HG03378 (cell line): ENCODE data around the gene CABCOCO1.

Experiments
- ATAC-seq: cut with Tn5 transposase; IDR thresholded peaks from one replicate; pipeline ENCODE4 v1.9.1; 2021; ENCODE audit warnings: mild to moderate bottlenecking, moderate library complexity; ENCODE audit not compliant: unreplicated experiment

Gene CABCOCO1, protein sequence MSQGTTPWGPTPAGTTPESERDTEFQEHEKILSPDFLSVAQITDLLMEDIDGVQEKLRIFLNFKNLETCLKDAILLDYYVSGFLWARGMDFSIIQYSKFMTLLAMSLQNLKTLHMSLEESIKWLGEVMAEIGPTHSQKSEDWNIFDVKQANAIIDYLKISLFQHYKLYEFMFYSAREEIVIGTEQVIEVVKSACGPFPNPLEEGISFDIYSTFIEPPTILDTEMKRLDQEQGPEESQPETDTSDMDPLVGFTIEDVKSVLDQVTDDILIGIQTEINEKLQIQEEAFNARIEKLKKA

DNA sequence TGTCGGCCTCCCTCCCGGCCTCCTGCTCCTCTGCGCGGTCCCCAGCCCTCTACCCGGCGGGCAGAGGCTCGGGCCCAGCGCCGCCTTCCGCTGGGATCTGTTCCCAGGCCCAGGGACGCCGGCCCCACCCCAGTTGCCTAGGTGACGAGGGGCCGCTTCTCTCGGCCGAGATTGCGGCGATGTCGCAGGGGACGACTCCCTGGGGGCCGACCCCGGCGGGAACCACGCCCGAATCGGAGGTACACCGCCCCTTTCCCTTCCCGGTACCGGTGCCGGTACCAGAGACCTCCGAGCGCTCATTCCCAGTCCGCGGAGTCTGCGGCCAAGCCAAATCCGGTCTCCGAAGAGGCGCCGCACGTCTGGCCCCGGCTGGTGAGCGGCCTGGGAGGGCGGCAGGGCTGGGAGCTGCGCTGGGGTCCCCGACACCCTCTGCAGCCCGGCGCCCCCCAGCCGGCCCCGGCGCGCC, at the start of gene CABCOCO1:
Gene CABCOCO1, plus strand, starts transcription at position 136 of the 466 bp plus-strand sequence. Its CDS starts 44 bp downstream, at position 180.
- no peak for ATAC-seq

DNA sequence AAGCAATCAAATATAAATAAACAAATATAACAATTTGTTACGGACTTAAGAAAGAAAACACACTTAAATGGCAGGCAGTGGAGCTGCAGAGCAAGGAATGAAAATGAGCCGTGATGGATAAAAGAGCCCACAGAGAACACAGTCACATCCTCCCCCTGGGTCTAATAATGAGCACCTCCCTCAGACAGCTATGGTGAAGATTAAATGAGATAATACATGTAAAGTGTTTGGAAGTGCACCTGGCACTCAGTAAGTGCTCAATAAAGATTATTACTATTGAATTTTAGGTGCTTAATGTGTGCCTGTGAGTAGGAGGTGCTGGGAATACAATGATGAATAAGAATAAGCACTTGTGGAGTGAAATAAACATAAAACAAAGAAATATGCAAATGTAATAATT, 49.1 kb upstream of the CABCOCO1 start:
- ATAC-seq = no peak

DNA sequence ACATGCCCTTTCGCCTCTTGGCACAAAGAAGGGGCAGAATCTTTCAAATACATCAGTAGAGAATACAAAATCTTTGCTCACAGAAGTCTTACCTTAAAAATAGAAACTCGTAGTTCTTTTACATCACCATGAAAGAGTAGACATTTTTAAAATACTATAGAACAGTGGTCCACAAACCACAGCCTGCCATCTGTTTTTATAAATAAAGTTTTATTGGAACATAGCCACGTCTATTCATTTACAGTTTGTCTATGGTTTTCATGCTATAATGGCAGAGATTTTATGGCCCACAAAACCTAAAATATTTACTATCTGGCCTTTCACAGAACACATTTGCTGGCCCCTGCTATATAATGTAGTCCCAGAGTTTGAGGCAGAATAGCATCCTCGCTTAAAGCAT, 46.1 kb upstream of the CABCOCO1 start:
- no peak for ATAC-seq

DNA sequence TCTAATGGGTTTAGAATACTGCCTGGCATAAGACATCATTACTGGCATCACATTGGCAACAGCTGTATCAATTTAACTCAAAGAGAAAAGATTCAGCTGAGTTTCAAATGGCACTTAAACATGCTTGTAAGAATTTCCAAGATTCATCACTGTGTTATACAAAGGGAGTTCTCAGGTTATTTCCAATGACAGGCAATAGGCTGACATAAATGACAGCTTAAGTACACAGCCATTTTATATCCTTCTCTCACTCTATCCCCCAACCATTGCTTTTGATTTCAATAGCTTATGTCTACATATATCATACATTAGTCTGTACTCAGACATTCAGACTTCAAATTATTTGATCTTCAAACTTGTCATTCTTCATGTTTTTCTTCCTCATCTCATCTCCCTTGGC, 45.5 kb upstream of the CABCOCO1 start:
- no peak for ATAC-seq

DNA sequence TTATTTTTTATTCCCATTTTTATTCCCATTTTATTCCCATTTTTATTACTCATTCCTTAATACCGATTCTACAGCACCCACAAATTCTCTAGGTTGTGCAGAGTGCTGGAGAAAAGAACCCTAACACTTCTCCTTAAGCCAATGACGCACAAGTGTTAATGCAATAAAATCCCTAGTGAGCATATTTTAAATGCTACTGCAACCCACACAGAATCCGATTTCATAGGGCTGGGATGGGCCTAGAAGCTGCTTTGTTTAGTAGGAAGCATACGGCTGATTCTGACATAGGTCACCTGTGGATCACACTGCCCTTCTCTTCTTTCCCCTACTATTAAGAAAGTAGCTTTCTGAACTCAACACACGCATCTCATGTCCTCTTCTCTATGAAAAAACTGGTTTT, 45.1 kb upstream of the CABCOCO1 start:
- ATAC-seq = no peak

DNA sequence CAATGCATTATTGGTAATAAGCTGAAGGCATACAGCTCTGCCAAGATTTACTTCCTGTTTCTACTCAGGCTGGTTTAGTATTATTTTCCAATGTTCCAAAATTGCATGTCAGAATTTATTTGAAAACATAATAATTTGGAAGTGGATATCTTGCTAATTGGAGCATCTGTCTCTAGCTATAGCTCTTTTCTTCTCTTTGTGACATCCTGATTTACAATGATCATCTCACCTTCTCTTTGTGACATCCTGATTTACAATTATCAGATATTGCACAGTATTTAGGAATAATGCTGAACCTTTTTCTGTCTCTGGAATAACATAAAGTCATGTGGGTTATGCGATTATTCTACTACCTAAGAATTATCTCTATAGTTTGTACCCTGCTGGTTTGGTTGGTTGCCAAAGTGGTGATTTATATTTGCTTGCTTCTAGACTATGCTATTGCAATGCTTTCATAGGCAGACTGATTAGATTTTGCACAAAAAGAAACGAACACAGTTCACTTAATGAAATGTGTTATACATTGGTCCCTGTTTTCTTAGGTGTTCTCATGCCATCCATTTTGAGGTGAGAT, 44.3 kb upstream of the CABCOCO1 start:
- ATAC-seq = no peak

DNA sequence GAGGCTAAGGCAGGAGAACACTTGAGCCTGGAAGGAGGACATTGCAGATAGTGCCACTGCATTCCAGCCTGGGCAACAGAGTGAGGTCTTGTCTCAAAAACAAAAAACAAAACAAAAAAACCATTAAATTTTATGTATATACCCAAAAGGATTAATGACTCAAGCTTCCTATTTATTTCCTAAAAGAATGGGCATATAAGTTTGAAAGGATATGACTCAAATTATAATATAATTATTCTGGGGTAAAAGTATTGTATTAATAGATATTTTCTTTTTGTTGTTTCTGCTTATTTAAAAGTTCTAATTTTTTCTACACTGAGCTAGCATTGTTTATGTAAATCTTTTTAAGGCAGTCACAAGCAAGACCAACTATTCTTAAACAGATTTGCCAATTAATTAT, 42.2 kb upstream of the CABCOCO1 start:
- no peak for ATAC-seq

DNA sequence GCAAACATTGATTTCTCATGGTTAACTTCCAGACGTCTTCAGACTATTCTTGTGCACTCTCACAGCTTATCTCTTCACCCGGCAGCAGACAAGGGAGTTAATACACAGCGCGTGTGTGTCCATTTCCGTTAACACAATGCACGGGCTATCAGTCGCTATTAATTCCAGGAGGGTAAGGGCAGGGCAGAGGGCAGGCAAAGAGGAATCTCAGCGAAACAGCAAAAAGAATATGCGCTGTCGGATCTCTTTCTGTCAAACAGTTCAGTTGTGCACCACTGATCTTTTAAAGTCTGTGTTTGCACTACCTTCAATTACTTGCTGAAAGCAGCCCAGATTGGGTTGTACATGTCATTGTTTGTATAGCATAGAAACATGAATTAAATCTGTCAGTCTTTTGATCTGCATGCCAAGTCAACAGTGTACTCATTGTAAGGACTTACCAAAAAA, 41.1 kb upstream of the CABCOCO1 start:
- no peak for ATAC-seq

DNA sequence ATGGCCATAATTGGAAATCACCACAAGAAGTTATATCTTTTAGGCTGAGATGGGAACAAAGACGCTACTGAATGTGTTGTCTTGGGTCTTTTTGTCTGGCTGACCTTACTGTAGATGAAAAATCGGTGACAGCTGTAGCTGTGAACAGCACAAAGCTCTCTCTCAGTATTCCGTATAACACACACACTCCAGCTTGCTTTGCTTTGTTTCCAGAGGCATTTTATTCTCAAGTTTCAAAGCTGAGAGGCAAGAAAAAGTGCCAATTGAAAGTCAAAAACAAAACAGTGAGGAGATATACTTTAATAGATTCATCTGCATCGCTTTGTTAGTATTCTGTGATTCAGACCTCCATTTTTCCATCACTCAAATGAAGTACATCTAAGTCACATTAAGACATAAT, 39.6 kb upstream of the CABCOCO1 start:
- no peak for ATAC-seq

DNA sequence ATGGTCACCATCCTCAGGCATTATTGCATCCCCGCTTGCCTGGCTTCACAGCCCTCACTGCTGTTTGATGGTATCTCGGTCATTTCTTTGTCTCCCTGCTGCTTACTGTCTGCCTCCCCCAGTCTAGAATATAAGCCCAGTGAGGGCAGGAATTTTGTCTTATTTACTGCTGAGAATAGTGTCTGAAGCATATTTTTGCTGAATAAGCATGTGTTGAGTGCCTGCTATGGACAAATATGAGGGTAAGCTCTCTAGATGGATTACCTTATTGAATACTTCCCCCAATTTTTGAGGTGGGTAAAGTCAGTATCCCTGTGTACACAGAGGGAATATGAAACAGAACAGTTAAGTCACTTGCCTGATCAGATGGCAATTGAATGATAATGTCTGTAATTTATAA, 36.5 kb upstream of the CABCOCO1 start:
- ATAC-seq = no peak

DNA sequence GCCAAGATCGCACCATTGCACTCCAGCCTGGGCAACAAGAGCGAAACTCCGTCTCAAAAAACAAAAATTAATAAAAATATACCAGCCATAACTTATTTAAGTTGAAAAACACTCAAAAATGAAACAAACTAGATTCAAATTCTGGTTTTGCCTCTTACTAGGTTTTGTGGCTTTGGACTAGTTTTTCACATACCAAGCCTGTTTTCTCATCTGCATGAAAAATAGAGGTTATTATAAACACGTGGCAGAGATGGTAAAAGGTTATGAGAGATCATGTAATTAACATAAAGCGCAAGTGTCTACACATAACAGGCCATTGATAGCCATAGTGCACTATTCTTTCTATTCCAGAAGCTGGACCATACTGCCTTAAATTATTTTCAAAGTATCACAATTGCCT, 35.5 kb upstream of the CABCOCO1 start:
- no peak for ATAC-seq

DNA sequence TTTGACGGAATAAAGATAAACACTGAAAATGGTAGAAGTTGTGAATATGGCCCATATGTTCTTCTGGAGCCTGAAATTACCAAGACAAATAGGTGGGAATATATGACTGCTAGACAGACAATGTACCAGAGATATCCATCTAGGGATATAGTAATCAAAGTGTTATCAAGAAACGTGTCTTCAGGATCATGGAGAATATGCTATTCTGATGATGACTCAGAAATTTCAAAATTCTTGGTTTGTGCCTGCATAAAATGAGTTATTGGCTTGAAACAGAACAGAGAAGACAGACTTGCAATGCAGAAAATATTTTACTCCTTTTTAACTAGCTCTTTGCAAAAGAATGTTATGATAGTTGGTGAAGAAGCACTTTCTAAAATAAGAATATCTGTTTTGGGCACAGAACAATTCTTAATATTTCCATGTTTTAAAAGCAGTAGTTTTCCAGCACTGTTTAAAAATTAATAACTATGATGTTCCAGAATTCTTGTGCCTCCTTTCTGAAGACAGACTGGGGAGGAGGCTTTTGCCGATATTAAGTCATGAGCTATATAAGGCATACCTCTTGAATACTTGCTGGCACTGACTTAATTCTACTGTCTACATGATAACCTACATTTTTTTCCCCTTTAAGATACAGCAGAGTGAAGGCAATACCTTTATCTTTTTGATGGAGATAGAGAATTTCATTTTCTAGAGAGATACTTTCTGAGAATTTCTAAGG, 34.4 kb upstream of the CABCOCO1 start:
- no peak for ATAC-seq

DNA sequence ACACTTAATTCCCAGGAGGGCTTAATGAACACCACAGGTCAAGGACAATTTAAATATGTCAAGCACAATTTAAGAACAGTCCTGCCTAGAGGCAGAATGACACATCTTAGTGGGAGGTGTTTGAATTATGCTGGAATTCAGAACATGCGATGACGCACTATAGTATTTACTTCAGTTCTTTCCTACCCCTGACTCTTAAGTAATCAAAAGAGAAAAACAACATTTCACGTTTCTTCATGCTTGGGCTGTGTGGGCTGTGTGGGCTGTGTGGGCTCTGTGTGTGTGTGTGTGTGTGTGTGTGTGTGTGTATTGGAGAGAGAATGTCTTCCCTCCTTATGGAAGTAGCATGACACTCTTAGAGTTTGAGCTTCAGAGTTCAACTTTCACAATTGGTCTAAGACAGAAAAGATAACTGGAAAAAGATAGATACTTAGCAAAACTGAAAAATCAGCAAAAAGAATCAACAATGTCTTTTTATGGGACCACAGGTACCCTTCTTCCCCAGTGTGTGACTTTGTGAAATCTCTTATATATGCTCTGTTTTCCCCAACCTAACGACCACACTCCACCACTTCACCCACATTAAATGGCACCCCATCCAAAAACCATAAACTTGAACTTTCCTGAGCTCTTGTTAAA, 33.7 kb upstream of the CABCOCO1 start:
- ATAC-seq = no peak

DNA sequence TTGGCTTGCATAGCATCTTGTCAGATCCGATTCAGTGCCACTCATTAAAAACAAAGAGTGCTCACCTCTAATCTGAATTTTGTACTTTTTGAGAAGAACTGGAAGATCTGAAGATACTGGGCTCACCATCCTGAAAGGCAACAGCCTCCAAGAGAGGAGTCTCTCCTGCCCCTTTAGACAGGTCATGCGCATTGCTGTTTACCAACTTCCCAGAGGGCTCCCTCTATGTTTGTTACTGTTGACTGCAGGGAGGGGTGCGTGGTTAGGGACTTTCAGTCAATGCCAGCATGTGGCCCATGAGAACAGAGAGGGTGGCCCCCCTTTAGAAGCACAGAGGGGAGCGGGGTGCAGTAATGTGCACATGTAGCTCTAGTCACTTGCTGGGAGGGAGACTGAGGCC, 33.2 kb upstream of the CABCOCO1 start:
- no peak for ATAC-seq

DNA sequence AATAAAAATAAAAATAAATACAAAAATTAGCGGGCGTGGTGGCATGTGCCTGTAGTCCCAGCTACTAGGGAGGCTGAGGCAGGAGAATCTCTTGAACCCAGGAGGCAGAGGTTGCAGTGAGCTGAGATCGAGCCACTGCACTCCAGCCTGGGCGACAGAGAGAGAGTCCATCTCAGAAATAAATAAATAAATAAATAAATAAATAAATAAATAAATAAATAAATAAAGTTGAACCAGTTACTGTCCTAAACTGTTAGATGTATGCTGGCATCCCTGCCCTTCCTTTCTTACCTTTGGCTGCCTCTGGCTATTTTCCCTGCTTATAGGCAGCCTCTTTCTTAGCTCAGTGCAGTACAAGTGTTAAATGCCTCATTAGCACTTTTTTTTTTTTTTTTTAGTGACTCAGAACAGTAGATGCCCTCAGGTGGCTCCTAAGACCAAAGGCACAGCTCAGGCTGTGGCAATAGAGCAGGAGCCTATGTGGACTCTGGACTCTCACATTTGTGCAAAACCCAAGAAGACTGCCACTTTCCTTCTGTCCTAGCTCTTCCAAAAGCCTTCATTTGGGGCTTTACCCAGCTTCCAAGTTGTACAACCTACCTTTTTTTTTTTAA, 30.6 kb upstream of the CABCOCO1 start:
- no peak for ATAC-seq

DNA sequence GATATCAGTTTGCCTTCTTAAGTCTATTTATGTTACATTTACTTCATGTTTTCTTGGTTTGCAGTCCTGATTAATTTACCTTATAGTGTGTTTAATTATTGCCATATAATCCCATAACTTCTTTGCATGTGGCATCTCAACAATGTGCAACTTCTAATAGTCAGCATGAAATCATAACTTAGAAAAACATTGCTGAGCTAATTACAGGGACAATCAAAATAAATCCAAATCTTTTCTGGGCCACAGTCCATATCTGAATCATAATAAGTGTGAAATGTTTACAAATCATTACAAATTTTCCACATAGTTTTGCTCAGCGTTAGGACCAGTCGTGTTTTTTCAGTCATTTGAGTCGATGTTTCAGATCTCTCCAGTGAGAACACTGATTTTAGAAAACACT, 29.1 kb upstream of the CABCOCO1 start:
- no peak for ATAC-seq

DNA sequence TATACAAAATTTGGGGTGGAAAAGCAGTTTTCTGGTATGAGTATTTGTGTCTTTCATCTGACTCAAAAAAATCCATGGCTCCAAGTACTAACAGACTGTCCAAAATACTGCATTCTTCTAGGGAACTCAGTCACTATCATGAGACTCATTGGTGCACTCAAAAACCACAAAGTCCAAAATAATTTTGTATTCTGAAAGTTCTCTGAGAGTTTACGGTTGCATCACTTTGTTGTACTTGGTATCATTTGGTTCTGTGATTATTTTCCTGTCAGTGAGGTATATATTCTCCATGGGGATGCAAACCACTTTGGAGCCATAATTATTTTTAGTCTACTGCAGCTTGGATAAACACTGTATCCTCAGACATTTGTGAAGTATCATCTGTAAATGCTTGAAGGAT, 28.0 kb upstream of the CABCOCO1 start:
- no peak for ATAC-seq

DNA sequence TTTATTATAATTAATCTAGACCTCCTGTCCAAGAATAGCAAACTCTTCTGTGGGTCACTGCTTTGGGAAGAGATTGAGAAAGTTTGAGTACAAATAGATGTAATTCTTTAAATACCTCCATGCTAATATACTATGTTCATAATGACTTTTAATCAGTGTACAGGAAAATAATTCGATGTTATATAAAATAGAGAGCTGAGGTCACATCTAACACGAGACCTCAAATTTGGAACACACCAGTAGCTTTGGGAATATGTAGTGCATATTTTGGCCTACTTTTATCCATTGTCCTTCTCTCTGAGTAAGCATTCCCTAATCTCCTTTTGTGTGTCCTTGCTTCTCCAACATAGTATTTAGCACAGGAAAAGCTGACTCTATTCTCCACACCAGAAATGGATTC, 27.3 kb upstream of the CABCOCO1 start:
- ATAC-seq = no peak

DNA sequence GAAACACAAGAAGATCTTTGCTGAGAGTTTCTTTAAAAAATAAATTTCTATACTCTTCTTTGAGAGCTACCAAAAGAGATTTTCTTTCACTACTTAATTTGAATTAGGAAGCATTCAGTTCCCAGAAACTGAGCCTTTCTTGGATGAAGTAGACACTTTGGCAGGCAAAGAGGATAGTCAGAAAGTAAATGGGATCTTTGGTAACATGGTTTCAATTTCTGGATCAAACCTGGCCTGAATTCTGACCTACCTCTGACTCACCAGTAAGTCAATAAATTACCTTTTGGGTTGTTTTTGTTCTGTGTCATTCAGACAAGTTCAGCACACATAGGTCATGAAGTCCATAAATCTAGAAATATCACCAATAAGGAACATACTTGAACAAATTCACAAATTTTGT, 26.8 kb upstream of the CABCOCO1 start:
- no peak for ATAC-seq

DNA sequence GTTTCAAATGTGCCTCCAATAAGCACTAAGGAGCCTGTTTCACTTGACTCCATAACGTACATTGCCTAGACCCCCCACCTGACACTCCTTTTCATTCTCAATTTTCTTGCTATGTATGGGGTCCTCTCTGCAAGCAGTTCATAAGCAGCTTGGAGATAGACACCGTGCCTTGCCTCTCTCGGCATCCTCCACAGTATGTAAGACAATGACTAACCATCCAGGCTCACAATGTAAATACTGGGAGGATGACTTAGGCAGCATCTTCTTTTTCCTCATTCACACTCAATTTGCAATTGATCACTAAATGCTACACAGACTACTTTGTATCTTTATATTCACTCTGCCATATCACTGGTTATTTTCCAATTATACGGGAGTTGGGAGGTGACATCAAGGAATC, 22.8 kb upstream of the CABCOCO1 start:
- ATAC-seq = no peak

DNA sequence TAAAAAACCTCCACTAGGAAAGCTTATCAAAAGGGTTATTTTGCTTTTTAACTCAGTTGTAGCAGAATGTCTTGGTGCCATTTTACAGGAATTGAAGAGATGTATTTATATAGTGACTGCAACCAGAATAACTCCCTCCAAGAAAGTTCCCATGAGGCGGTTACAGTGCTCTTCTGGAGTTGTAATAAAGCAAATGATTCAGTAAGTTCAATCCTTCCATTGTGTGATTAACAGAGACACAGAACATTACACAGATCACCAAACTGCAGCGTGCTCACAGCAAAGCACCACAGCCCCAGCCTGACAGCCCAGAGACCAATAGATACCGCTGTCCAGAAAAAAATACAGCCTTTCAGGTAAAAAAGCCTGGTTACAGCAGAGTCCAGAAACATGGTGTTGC, 21.9 kb upstream of the CABCOCO1 start:
- ATAC-seq = no peak
